Mammary epithelial cell (primary cell): ENCODE data around the gene KRTAP2-2.

Experiments used
- EZH2 ChIP-seq: IDR thresholded peaks from 2 replicates; pipeline ENCODE4 v1.6.1; 2012; ENCODE audit warnings: low read length, inconsistent platforms, borderline replicate concordance
- TF ChIP-seq, protein P1 (sequence below), 2 donors: IDR thresholded peaks in 1 of 2; conservative IDR thresholded peaks in 1 of 2; 2 replicates each; pipeline ENCODE4 v1.5.1; 2011 to 2012; ENCODE audit warnings: inconsistent platforms in 2 of 2, low read length in 2 of 2, mild to moderate bottlenecking in 2 of 2, control low read depth in 1 of 2, low read depth in 1 of 2; ENCODE audit not compliant: insufficient read depth in 1 of 2; ENCODE audit errors: extremely low read depth in 1 of 2

DNA sequence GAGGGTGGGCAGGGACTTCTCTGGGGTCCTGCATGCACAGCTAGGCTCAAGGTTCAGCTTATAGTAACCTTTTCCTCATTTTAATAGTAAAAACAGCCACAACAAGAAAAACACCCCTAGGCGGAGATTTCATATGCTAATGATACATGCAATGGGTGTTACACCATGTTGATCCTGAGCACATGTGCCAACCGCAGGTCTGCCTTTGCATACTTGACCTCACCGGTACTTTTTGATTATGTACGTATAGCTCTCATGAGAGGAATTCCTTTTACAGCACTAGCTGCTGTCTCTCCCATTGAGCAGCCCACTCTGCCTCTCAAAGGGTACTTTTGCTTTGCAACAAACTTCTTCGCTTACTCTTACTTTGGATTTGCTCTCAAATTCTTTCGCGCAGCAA, 41.0 kb upstream of the KRTAP2-2 start:
- TF ChIP-seq, protein P1, sequence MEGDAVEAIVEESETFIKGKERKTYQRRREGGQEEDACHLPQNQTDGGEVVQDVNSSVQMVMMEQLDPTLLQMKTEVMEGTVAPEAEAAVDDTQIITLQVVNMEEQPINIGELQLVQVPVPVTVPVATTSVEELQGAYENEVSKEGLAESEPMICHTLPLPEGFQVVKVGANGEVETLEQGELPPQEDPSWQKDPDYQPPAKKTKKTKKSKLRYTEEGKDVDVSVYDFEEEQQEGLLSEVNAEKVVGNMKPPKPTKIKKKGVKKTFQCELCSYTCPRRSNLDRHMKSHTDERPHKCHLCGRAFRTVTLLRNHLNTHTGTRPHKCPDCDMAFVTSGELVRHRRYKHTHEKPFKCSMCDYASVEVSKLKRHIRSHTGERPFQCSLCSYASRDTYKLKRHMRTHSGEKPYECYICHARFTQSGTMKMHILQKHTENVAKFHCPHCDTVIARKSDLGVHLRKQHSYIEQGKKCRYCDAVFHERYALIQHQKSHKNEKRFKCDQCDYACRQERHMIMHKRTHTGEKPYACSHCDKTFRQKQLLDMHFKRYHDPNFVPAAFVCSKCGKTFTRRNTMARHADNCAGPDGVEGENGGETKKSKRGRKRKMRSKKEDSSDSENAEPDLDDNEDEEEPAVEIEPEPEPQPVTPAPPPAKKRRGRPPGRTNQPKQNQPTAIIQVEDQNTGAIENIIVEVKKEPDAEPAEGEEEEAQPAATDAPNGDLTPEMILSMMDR (conservative IDR thresholded peaks at IDR 0.05 in 1 of 2, IDR thresholded peaks at IDR 0.05 in 1 of 2; ENCODE audit: extremely low read depth in 1 of 2, insufficient read depth in 1 of 2, low read depth in 1 of 2, low read length in 2 of 2) = no peak
- TF ChIP-seq EZH2 = no peak
